ENCODE measurements around the gene GAK. TPM values are rescaled to one million over a fixed set of nuclear protein-coding genes. Genes with fewer than 3 reads are reported as not detected.

Gene GAK
- total RNA-seq, 2 donors from 2014 or later, result 104 to 121 TPM

- Histone ChIP-seq H3K27me3 (ENCODE audit: control insufficient read depth, insufficient read depth, low read length, poor library complexity, severe bottlenecking) (peaks cover 76% of the 10 kb centered on the region), H3K4me1 (ENCODE audit: control insufficient read depth, insufficient read depth, low read length) (no peaks in the 10 kb centered on the region), H3K4me3 (ENCODE audit: low read length) (no peak overlapping the region), H3K9ac (ENCODE audit: extremely low read depth, low read length, poor library complexity, severe bottlenecking) (no peak overlapping the region), H3K27ac (ENCODE audit: low read depth, low read length) (no peak overlapping the region), H3K36me3 (ENCODE audit: control insufficient read depth, insufficient read depth, low read length) (no peaks in the 10 kb centered on the region), H3K9me3 (ENCODE audit: control insufficient read depth, low read length) (no peaks in the 10 kb centered on the region)
- Mint-ChIP-seq H3K9me3 (peaks cover 3% of the 10 kb centered on the region), H3K4me3 (no peak overlapping the region), H3K27me3 (ENCODE audit: insufficient read depth) (peaks cover 80% of the 10 kb centered on the region), H3K4me1 (no peaks in the 10 kb centered on the region), H3K36me3 (ENCODE audit: low read depth) (no peaks in the 10 kb centered on the region), H3K27ac (no peak overlapping the region)
- no peak for DNase-seq
- TF ChIP-seq CTCF (conservative IDR thresholded peaks at IDR 0.05), result no peak
- 87 to 89% methylated on average over 13 to 14 of the region's 14 CpGs for WGBS, 2 experiments (ENCODE audit: insufficient coverage in 1 of 2, insufficient read length in 1 of 2)
Measured at GRCh38 chr4:814312-814850, 117.7 kb downstream of the GAK start.

GRCh38 chr4:813900-814299, 118.2 kb downstream of the GAK start:
- Histone ChIP-seq H3K9ac (ENCODE audit: extremely low read depth, low read length, poor library complexity, severe bottlenecking) (no peak overlapping the region), H3K9me3 (ENCODE audit: control insufficient read depth, low read length) (no peaks in the 10 kb centered on the region), H3K4me3 (ENCODE audit: low read length) (no peak overlapping the region), H3K27ac (ENCODE audit: low read depth, low read length) (no peak overlapping the region), H3K27me3 (ENCODE audit: control insufficient read depth, insufficient read depth, low read length, poor library complexity, severe bottlenecking) (peaks cover 71% of the 10 kb centered on the region), H3K36me3 (ENCODE audit: control insufficient read depth, insufficient read depth, low read length) (no peaks in the 10 kb centered on the region), H3K4me1 (ENCODE audit: control insufficient read depth, insufficient read depth, low read length) (no peaks in the 10 kb centered on the region)
- TF ChIP-seq CTCF (conservative IDR thresholded peaks at IDR 0.05), result peak; percentile 63
- WGBS, 2 experiments (ENCODE audit: insufficient coverage in 1 of 2, insufficient read length in 1 of 2), result 56 to 69% methylated on average over 8 to 10 of the region's 10 CpGs
- Mint-ChIP-seq H3K27me3 (ENCODE audit: insufficient read depth) (peaks cover 78% of the 10 kb centered on the region), H3K36me3 (ENCODE audit: low read depth) (no peaks in the 10 kb centered on the region), H3K27ac (no peak overlapping the region), H3K4me1 (no peaks in the 10 kb centered on the region), H3K9me3 (peaks cover 3% of the 10 kb centered on the region), H3K4me3 (no peak overlapping the region)
- peak; percentile 73 for DNase-seq

- no peaks in the 10 kb centered on the region for H3K36me3 Mint-ChIP-seq (ENCODE audit: low read depth)
- peaks cover 64% of the 10 kb centered on the region for H3K27me3 Mint-ChIP-seq (ENCODE audit: insufficient read depth)
- H3K9ac ChIP-seq (ENCODE audit: extremely low read depth, low read length, poor library complexity, severe bottlenecking), result no peak overlapping the region
- H3K27ac ChIP-seq (ENCODE audit: low read depth, low read length), result no peak overlapping the region
- DNase-seq, result peak; percentile 23
- no peaks in the 10 kb centered on the region for H3K36me3 ChIP-seq (ENCODE audit: control insufficient read depth, insufficient read depth, low read length)
- no peak for TF ChIP-seq CTCF (conservative IDR thresholded peaks at IDR 0.05)
- H3K9me3 ChIP-seq (ENCODE audit: control insufficient read depth, low read length), result peaks cover 5% of the 10 kb centered on the region
- H3K4me3 ChIP-seq (ENCODE audit: low read length), result no peak overlapping the region
- H3K27me3 ChIP-seq (ENCODE audit: control insufficient read depth, insufficient read depth, low read length, poor library complexity, severe bottlenecking), result peaks cover 39% of the 10 kb centered on the region
- 92 to 96% methylated on average over 22 to 30 of the region's 30 CpGs for WGBS, 2 experiments (ENCODE audit: insufficient coverage in 1 of 2, insufficient read length in 1 of 2)
- no peaks in the 10 kb centered on the region for H3K4me1 Mint-ChIP-seq
- no peaks in the 10 kb centered on the region for H3K4me1 ChIP-seq (ENCODE audit: control insufficient read depth, insufficient read depth, low read length)
- peaks cover 10% of the 10 kb centered on the region for H3K9me3 Mint-ChIP-seq
- H3K27ac Mint-ChIP-seq, result no peak overlapping the region
- H3K4me3 Mint-ChIP-seq, result no peak overlapping the region
Measured at GRCh38 chr4:808860-809570, 123.1 kb downstream of the GAK start.
